Measurements from ENCODE around the gene NDST3. TPM values are rescaled to one million over a fixed set of nuclear protein-coding genes. Genes with fewer than 3 reads are reported as not detected.
A peak's percentile ranks its signal among the peaks of the same experiment; 100 is the strongest.

The NDST3 gene
- total RNA-seq, 1 donor from 2014 or later, result 6.5 TPM

DNA sequence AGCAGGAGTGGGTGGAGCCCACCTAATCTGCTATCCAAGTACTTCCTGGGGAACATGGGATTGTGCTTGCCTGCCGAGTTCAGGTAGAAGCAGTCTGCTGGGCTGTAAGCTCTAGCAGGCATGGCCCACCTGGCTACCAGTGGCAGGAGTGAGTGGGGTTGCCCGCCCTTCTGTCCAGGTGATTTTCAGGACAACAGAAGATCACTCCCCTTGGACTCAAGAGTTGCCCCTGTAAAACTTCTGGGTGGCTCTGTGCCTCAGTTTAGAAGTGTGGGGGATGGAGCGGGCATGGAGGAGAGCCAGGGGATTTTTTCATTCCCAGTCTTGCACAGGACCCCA lies 43.5 kb downstream of the NDST3 start:
- no peak for DNase-seq (ENCODE audit: low spot score)

DNA sequence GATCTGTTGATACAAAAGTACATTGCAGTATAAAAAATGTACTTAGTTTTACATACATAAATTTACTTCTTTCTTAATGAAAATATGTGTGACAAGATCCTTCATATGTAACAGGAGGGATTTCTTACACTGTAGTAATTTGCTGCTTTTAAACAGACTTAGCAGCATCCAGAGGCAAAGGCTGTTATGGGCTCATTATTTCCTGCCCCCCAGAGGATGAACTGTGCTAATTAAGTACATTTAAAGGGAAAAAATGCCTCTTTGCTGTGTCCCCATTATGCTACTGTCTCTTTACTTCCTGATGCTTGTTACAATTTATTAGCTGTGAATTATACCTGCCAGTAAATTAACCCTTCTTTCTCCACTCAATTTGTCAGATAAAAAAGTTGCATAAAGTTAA lies 47.1 kb downstream of the NDST3 start:
- no peak for DNase-seq (ENCODE audit: low spot score)

DNA sequence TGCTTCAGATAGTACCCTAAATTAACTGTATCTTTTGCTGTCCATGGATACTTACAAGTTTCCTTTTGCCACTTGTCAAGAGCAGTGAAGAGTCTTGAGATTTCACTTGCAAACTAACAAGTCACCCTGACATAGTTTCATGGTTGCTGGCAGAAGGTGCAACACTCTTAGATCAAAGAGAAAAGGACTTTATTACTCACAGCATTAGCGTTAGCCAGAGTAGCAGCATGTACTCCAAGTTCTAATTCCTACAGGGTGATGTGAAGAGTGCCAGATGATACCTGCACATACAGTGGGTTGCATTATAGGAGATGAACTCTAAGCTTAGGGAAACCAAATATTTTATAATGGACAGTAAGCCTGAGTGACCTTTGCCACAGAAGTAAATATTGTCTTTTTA lies 47.9 kb downstream of the NDST3 start:
- no peak for DNase-seq (ENCODE audit: low spot score)

DNA sequence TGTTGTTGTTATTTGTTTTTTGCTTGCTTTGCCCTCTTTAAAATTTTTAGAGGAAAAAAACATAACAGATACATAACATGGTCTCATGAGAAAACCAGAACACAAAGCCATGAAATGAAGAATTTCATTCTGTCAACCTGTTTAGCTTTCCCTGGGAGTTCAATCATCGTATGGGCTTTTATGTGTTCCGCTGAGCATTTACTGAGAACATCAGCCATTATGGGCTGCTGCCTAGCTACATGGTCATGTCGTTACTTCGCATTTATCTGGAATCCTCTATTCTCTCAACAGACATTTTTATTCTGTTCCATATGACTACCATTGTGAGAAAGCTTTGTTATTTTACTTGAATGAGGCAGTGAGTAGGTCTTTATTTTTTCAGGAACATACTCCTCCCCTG lies 51.4 kb downstream of the NDST3 start:
- DNase-seq (ENCODE audit: low spot score), result no peak

DNA sequence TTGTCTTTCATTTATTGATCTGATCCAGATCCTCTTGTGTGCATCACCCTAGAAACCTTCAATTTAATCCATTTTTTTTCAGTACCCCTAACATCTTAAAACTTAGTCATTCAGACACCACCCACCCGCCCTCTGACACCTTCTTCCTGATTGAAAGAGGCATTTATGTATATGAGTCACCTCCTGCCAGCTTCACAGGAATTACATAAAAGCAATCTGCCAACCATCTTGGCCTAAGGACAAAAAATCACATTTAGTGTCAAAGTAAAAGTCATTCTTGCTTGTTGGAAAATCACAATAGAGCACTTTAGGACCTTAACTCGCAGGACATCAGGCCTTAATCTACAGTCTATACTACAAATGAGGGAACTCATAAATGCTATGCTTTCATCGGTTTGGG lies 52.1 kb downstream of the NDST3 start:
- DNase-seq (ENCODE audit: low spot score), result no peak

DNA sequence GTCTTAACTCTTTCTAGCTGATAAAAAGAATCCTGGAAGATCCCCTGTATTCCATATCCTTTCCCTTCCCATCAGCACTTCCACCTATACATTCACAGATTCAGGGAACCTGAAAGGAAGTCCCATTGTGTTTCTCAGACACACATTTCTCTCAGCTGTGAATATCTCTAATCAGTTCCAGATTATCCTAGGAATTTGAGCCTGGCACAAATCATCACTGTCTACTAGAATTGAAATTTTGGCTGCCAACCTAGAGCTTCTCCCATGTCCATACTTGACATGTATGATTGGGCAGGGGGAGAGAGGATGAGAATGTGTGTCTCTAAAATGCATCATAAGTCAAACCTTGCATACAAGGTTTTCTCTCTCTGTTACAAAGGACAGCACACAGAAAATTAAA lies 53.1 kb downstream of the NDST3 start:
- DNase-seq (ENCODE audit: low spot score), result no peak

DNA sequence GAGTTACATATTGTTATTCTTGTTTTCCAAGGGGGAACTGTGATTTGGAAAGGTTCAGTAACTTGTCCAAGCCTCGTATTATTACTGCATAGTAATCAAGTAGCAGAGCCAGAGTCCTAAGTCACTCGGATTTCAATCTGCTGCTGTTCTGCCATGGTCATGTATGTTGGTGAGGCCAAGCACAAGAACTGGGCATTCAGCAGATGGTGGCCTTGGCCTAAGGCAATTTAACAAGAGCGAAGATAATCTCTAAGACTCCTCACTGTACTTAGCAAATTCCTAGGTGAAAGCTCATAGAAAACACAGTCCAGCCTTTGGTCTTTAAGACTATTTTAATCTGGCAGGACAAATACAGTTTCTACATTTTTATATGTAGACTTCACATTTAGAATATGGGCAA lies 64.8 kb downstream of the NDST3 start:
- peak; percentile 13 for DNase-seq (ENCODE audit: low spot score)

DNA sequence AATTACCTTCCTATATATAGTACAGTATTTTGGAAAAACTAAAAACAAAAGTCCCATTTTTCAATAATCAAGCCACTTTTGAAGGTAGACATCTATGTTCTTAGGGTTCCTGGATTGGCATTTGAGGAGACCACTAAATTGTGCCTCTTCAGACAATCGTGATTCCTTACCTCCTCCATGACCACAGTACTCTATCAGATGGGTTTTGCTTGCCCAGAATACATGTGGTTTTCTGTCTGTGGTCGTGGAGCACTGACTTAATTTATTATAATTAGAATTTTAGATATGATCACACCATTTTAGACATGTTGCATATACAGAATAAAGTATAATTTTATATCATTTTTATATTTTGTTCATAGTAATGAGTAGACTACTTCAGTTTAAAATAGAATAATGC lies 67.9 kb downstream of the NDST3 start:
- DNase-seq (ENCODE audit: low spot score), result no peak

DNA sequence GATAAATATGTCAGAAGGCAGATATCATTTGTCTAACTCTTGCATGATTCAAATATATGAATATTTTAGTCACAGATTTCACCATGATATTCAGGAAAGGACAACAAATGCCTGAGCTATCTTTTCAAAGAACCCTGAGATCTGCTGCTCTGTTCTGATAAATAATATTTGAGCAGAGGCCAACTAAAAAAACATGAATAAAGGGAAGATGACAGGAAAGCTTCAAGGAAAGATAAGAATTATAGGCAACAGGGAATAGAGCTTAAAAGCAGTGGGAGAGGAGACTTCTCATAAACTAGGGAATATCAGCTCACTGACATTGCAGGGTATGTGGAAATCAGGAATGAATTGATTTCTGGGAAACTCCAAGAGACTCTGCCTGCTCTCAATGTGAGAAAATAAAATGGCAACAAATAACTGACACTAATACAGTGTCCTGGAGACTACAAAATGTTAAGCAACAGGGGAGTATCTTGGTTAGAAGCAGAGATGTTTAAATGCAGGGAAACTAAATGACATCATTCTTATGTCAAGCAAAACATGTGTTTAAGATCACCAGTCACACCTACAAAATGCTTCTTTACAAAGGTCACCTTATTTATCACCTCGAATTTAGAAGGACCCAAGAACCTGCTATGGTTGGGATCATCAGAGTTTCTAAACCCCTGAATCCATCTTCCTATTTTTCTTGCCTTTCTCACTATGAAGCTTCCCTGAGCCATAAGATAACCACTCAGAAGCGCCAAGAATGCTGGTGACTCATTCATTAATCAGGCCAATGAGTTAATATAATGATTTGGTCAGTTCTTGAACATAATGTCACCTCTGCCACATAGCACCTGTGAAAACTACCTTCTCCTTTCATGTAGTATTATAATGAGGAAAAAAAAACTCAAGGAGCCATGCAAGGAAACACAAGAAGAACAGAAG lies 78.1 kb downstream of the NDST3 start:
- DNase-seq (ENCODE audit: low spot score), result peak; percentile 86

DNA sequence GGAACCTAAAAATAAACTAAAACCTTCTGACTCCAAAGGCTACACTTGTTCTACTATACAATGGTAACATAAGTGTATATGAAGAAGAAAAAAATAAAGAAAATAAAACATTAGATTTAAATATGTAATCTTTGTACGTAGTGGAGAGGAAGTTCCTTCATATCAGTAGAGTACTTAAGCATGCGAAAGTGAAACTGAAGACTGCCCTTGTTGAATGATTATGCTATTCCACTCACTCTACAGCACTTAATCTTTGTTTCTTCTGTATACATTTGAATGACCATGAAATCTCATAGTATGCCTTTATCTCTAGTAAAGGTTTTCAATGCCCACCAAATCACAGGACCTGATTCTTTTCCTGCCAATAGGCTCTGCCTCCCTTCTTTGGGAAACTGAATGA lies 78.9 kb downstream of the NDST3 start:
- no peak for DNase-seq (ENCODE audit: low spot score)

DNA sequence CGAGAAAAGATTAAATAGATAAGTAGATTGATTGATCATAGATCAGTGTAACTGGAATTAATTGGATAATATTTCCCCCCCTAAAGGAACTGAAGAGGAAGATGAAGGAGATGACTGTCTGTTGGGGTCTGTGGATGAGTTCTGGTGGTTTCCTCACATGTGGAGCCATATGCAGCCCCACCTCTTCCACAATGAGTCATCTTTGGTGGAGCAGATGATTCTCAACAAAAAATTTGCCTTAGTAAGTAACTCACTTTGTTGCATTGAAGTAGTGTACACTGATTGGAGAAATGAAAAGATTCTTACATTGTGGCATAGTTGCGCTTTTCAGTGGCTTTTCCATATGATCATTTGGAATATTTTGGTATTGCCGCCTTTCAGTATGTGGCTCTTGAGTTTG lies 80.4 kb downstream of the NDST3 start:
- DNase-seq (ENCODE audit: low spot score), result no peak

DNA sequence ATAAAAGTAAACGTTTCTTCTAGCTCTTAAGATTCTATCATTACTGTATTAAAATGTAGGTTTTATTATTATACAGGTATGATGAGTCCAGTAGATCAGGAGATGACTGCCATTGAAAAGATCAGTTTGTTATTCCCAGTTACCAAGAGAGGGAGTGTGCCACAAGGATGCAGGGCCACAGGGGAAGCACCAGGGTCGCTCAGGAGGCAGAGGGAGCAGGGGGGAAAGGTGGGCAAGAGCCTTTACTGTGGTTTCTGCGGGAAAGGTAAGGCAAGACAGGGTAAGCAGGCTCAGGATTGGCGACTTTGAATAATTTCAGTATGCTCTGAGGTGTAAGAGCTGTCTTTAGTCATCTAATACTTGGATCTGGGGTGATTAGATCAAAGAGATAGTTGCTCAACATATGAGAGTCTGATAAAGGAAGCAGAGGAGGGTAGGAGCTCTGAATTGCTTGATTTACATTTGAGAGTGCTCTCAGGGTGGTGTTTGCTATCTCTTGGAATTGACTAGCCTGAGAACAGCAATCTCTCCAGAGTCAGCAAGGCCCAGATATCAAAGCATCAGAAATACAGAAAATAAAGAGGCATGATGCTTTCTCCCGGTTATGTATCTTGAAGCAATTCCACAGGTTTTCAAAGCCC lies 86.0 kb downstream of the NDST3 start:
- DNase-seq (ENCODE audit: low spot score), result peak; percentile 10

DNA sequence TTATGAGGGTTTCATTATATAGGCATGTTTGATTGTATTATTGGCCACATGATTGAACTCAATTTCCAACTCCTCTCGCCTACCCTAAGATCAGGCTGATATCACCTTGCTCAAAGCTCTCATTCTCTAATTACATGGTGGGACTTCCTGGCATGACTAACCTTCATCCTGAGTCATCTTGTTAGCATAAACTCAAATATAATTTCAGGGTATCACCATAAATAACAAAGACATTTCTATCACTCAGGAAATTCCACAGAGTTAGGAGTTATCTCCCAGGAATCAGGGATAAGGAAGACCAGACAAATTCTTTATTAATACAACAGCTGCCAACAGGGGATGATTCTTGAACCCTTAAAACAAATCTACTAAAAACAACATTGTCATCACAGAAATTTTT lies 90.7 kb downstream of the NDST3 start:
- no peak for DNase-seq (ENCODE audit: low spot score)

DNA sequence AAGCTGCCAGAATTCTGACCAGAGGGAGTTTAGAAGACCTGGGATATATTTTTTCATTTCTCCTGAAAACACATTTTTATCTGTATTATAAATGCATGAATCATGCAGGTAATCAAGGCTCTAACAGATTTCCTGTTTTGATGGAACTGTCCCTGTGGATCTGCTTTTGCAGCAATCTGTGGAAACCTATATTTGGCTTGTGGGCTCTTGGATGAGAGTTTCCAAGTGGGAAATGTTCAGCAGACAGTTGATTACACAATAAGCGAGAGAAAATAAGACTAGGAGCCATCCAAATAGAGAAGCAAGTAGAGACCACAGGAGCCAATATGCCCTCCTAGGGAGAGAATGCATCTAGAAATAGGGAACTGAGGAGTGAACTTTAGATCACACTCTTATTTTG lies 105.0 kb downstream of the NDST3 start:
- DNase-seq (ENCODE audit: low spot score), result no peak

DNA sequence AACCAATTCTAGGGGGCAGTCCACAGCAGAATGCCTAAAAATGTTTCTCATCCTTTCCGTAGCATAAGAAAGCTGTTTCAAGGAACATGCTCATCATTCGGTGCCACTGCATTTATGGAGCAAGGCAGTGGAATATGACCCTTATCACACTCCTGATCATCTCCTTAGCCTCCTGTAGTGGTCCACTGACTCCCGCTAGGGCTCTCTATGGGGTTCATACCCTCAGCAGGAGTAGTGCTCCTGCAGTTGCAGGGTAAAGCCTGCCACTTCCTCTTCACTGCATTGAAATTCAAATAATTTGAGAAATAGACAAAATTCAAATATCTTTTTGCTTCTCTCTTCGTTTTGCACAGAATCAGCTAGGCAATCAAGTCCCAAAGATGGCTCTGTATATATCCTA lies 107.0 kb downstream of the NDST3 start:
- DNase-seq (ENCODE audit: low spot score), result no peak

DNA sequence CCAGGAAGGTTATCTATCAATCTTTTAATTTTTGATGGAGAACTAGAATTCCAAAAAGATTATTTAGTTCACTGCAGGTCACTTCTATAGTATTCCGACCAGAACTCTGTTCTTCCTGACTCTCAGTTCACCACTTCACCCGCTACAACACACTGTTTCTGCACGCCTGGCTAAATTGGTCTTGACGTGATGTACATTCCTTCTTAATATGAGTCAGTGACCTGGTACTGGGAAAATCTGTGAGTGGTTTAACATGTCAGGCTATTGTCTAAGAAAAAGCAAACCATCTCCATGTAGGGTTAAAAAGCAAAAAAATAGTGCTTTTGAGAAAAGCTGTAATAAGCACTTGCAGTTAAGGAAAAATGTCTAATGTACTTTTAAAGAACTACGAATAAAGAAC lies 120.4 kb downstream of the NDST3 start:
- DNase-seq (ENCODE audit: low spot score), result no peak

DNA sequence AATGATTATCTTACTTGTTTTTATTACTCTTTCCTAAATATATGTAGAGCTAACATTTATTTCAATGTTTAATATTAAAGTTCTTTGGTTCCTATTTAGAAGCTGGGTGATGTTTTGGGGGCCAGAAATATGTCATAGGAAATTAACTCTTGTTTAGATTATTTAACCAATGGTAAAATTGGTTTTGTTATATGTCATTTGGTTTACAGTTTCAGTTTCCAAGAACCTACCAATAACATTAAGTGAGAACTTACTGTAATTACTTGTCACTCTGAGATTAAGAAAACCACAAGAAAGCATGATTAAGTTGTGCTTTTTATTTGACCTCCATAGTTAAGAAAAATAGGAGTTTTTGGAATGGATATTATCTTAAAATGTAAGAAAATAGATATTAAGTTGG lies 121.2 kb downstream of the NDST3 start:
- DNase-seq (ENCODE audit: low spot score), result no peak

DNA sequence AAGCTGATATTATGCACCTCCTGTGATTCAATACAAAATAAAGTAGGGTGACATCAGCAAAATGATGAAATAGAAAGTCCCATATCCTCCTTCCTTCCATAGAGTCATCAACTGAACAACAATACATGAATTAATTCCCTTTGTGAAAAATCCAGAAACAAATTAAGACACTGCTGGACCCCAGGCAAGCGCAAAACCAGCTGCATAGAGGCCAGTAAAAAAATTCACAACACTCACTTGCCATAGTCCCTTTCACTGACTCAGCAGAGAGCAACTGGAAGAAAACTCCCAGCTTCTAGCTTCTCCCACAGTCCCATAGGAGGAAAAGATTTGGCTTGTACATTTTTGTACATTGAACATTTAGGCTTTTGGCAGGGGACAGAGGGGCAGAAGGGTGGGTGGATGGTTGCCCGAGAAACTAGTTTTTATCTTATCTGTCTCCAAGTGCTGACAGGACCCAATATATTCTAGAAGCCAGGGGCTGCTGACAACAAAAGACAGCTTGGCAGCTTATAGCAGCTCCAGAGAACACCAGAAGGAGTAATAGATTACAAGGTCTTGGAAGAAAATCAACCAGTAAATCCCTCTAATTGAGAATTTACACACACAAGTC lies 124.6 kb downstream of the NDST3 start:
- DNase-seq (ENCODE audit: low spot score), result no peak

DNA sequence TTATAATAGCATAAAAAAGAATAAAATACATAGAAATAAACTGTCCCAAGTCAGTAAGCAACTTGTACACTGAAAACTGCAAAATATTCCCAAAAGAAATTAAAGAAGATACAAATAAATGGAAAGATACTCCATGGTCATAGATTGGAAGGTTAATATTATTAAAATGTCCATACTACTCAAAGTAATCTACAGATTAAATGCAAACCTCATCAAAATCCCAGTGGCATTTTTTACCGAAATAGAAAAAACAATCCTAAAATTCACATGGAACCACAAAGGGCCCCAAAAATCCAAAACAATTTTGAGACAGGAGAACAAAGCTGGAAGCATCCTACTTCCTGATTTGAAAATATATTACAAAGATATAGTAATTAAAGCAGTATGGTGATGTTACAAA lies 133.0 kb downstream of the NDST3 start:
- DNase-seq (ENCODE audit: low spot score), result no peak

DNA sequence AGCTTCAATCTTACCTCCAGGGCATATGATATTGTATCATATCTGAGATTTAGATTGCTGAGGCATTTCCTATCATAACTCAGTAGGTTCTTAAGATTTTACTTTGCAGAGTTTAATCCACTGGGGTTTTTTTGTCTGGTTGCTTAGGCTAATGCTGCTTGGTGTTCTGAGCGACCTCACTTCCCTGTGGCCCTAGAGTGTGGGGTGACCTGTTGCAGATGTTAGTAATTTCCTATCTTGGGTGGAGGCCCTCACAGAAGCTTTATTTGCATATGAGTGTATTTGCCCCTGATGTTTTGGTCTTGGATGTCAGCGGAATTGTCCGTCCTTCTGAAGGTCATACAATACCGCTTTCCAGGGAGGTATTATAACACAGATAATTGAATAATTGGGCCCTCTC lies 137.1 kb downstream of the NDST3 start:
- no peak for DNase-seq (ENCODE audit: low spot score)

DNA sequence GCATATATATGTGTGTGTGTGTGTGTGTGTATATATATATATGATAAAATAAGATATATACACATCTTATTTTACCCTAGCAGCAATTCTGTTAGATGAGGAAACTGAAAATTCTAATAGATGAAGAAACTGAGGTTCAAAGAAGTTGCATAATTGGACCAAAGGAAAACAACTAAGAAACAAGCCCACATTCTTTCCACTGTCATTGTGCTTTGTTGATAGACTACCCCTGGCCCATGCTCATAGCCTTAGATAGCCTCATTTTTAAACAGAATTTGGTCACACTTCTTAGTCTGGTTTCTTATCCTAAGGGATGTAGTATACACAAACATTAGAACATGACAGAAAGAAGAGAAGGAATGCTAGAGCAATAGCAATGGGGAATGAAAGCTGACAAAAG lies 138.8 kb downstream of the NDST3 start:
- no peak for DNase-seq (ENCODE audit: low spot score)

DNA sequence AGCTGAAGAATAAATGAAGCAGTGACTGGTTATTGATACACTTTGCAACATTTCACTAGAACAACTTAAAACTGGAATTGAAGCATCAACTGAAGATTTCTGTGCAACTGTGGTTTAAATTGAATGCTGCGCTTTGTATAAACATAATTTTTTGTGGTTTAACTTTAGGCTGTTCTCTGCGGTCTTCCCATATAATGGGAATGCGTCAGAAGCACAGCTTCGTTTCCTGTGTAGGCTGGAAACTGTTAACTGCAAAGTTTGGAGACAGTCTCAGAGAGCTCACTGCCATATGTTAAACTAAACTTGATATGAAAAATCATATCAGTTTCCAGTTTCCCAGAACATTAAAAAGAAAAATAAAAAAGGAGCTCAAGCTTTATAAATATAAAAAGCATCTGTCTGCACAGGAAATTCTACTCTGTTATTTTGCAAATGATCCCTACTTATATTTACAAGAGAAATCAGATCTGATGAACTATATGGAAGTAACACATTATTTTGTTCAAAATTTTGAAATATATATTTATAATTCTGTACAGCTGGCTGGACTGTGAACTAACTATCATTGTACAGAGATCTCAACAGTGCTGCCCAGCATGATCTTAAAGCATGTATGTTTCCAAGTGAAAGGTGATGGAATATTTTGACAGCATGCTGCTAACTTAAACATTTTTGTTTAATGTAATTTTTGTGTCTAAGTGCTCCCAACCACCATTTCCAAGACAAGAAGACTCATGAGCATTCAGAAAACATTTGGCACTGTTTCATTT lies 139.9 kb downstream of the NDST3 start:
- DNase-seq (ENCODE audit: low spot score), result peak; percentile 16

Measured in umbilical cord (tissue), 2 donors.